HL-60 (cell line): ENCODE measurements around the gene GMPPA.

Source experiments
- GABPA ChIP-seq: IDR thresholded peaks from 2 replicates; pipeline ENCODE4 v1.6.1; 2012; ENCODE audit warnings: low read depth
- TF ChIP-seq, protein P1 (sequence below): IDR thresholded peaks from one replicate; pipeline ENCODE4 v1.5.1; 2011; ENCODE audit warnings: low read length, control low read depth, inconsistent platforms; ENCODE audit not compliant: insufficient read depth
- TF ChIP-seq, protein P2 (sequence below): IDR thresholded peaks from 2 replicates; pipeline ENCODE4 v1.6.1; 2012; ENCODE audit warnings: low read depth; ENCODE audit not compliant: insufficient replicate concordance

DNA sequence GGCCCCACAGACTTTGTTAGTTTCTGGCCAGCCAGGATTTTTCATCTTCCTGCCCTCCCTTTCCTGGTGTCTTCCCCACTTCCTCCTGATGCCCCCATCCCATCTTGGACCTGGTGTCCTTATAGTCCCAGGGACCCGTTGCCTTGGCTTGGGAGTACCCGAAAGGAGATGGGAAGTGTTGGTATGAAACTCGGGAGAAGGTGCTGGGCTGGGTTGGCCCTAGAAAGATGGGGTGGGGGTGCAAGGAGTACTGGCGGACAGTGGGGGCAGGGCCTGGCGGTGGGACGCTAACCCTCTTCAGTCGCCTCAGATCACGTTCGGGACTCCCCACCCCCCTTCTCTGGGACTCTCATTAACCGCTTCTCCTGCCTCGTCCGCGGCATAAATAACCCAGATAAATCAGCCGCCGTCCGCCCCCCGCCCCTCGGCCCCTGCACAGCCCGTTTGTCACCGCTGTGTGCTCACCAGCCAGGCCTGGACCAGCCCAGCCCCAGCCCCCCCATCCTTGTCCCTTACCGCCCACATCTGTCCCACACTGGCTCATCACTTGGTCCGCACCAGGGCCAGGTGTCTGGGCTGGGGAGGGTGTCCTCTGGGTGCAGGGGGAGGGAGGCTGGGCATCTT lies 11.9 kb downstream of the GMPPA start:
- TF ChIP-seq, protein P1, sequence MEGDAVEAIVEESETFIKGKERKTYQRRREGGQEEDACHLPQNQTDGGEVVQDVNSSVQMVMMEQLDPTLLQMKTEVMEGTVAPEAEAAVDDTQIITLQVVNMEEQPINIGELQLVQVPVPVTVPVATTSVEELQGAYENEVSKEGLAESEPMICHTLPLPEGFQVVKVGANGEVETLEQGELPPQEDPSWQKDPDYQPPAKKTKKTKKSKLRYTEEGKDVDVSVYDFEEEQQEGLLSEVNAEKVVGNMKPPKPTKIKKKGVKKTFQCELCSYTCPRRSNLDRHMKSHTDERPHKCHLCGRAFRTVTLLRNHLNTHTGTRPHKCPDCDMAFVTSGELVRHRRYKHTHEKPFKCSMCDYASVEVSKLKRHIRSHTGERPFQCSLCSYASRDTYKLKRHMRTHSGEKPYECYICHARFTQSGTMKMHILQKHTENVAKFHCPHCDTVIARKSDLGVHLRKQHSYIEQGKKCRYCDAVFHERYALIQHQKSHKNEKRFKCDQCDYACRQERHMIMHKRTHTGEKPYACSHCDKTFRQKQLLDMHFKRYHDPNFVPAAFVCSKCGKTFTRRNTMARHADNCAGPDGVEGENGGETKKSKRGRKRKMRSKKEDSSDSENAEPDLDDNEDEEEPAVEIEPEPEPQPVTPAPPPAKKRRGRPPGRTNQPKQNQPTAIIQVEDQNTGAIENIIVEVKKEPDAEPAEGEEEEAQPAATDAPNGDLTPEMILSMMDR = no peak
- TF ChIP-seq GABPA = no peak
- TF ChIP-seq, protein P2, sequence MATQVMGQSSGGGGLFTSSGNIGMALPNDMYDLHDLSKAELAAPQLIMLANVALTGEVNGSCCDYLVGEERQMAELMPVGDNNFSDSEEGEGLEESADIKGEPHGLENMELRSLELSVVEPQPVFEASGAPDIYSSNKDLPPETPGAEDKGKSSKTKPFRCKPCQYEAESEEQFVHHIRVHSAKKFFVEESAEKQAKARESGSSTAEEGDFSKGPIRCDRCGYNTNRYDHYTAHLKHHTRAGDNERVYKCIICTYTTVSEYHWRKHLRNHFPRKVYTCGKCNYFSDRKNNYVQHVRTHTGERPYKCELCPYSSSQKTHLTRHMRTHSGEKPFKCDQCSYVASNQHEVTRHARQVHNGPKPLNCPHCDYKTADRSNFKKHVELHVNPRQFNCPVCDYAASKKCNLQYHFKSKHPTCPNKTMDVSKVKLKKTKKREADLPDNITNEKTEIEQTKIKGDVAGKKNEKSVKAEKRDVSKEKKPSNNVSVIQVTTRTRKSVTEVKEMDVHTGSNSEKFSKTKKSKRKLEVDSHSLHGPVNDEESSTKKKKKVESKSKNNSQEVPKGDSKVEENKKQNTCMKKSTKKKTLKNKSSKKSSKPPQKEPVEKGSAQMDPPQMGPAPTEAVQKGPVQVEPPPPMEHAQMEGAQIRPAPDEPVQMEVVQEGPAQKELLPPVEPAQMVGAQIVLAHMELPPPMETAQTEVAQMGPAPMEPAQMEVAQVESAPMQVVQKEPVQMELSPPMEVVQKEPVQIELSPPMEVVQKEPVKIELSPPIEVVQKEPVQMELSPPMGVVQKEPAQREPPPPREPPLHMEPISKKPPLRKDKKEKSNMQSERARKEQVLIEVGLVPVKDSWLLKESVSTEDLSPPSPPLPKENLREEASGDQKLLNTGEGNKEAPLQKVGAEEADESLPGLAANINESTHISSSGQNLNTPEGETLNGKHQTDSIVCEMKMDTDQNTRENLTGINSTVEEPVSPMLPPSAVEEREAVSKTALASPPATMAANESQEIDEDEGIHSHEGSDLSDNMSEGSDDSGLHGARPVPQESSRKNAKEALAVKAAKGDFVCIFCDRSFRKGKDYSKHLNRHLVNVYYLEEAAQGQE = no peak
